IMR-90 (cell line): ENCODE data around the gene LSM7. TPM values are rescaled to one million over a fixed set of nuclear protein-coding genes. Genes with fewer than 3 reads are reported as not detected.

ENCODE experiments used
- ATAC-seq: fragments of 200-7000 bp; cut with Tn5 transposase; 2 replicates; pipeline ENCODE4 v1.9.1; 2020; ENCODE audit warnings: low read depth, mild to moderate bottlenecking, moderate library complexity
- BruUV-seq: library from RNA; stranded (reverse); fragments of 400-500 nt; replicated peaks from 2 replicates; lab custom pipeline; 2021; lab: Mats Ljungman, UMichigan
- CTCF ChIA-PET: fragments of 300-600 bp; formaldehyde crosslinking; extraction: SDS; loops from one replicate; lab custom pipeline; 2021; ENCODE audit warnings: antibody characterized with exemption; lab: Yijun Ruan, JAX
- POLR2A ChIA-PET: fragments of 300-600 bp; sonication (Branson Sonifier 250); formaldehyde crosslinking; loops from one replicate; lab custom pipeline; 2022; ENCODE audit warnings: antibody characterized with exemption; ENCODE audit not compliant: unreplicated experiment; lab: Charles Lee
- DNase-seq: peaks from one replicate; pipeline ENCODE4 v3.0.0; 2013
- H2AFZ ChIP-seq: replicated peaks from 2 replicates; pipeline ENCODE3; 2013; ENCODE audit warnings: low read length, mild to moderate bottlenecking; ENCODE audit not compliant: poor library complexity
- H2AK5ac ChIP-seq: 2 replicates; pipeline ENCODE4 v1.6.1; 2013; ENCODE audit warnings: low read depth, low read length, inconsistent platforms
- H2AK9ac ChIP-seq: replicated peaks from 2 replicates; pipeline ENCODE3; 2013; ENCODE audit warnings: mild to moderate bottlenecking, low read depth, low read length, moderate library complexity; ENCODE audit not compliant: poor library complexity
- H2BK120ac ChIP-seq: 2 replicates; pipeline ENCODE4 v1.6.1; 2013; ENCODE audit warnings: low read depth, low read length, inconsistent platforms
- H2BK15ac ChIP-seq: 3 replicates; pipeline ENCODE4 v1.6.1; 2013; ENCODE audit warnings: low read depth, low read length, inconsistent platforms
- H2BK20ac ChIP-seq: 2 replicates; pipeline ENCODE4 v1.6.1; 2013; ENCODE audit warnings: low read depth, mild to moderate bottlenecking, inconsistent platforms, low read length, moderate library complexity
- H2BK5ac ChIP-seq: 2 replicates; pipeline ENCODE4 v1.6.1; 2013; ENCODE audit warnings: mild to moderate bottlenecking, low read depth, low read length, inconsistent platforms; ENCODE audit not compliant: poor library complexity, severe bottlenecking
- H3K14ac ChIP-seq: replicated peaks from 2 replicates; pipeline ENCODE4 v1.6.1; 2013; ENCODE audit warnings: low read depth, low read length, inconsistent platforms
- H3K18ac ChIP-seq: 2 replicates; pipeline ENCODE4 v1.6.1; 2013; ENCODE audit warnings: low read depth, low read length, control low read depth
- H3K23ac ChIP-seq: 2 replicates; pipeline ENCODE4 v1.6.1; 2013; ENCODE audit warnings: low read depth, low read length, inconsistent platforms
- H3K27ac ChIP-seq: 2 replicates; pipeline ENCODE4 v1.5.1; 2013; ENCODE audit warnings: mild to moderate bottlenecking, control low read depth, low read length; ENCODE audit not compliant: insufficient read depth
- H3K27me3 ChIP-seq: 2 replicates; pipeline ENCODE4 v1.6.1; 2013; ENCODE audit warnings: low read length; ENCODE audit not compliant: control insufficient read depth, insufficient read depth
- H3K36me3 ChIP-seq: 2 replicates; pipeline ENCODE4 v1.6.1; 2013; ENCODE audit warnings: low read length, mixed read lengths; ENCODE audit not compliant: control insufficient read depth, insufficient read depth
- H3K4ac ChIP-seq: 2 replicates; pipeline ENCODE4 v1.6.1; 2013; ENCODE audit warnings: low read depth, low read length, inconsistent platforms
- H3K4me1 ChIP-seq: 2 replicates; pipeline ENCODE4 v1.6.1; 2013; ENCODE audit warnings: low read length, mixed read lengths; ENCODE audit not compliant: control insufficient read depth, insufficient read depth
- H3K4me2 ChIP-seq: 2 replicates; pipeline ENCODE4 v1.6.1; 2013; ENCODE audit warnings: low read depth, mild to moderate bottlenecking, control low read depth, low read length, moderate library complexity
- H3K4me3 ChIP-seq: 2 replicates; pipeline ENCODE4 v1.5.1; 2013; ENCODE audit warnings: low read depth, mild to moderate bottlenecking, control low read depth, low read length, moderate library complexity; ENCODE audit not compliant: insufficient read depth
- H3K56ac ChIP-seq: 2 replicates; pipeline ENCODE4 v1.6.1; 2013; ENCODE audit warnings: low read length, inconsistent platforms; ENCODE audit not compliant: insufficient read depth; ENCODE audit errors: extremely low read depth
- H3K79me1 ChIP-seq, 2 experiments: 2 replicates each; pipeline ENCODE4 v1.6.1; 2013; ENCODE audit warnings: low read length in 2 of 2, inconsistent platforms in 1 of 2, low read depth in 1 of 2
- H3K9ac ChIP-seq: 2 replicates; pipeline ENCODE4 v1.6.1; 2013; ENCODE audit warnings: low read depth, low read length, control low read depth
- H3K9me1 ChIP-seq: 2 replicates; pipeline ENCODE4 v1.6.1; 2013; ENCODE audit warnings: low read length, inconsistent platforms; ENCODE audit not compliant: insufficient read depth
- H3K9me3 ChIP-seq: 2 replicates; pipeline ENCODE4 v1.6.1; 2013; ENCODE audit warnings: low read length; ENCODE audit not compliant: control insufficient read depth, insufficient read depth
- H4K20me1 ChIP-seq: 2 replicates; pipeline ENCODE4 v1.6.1; 2013; ENCODE audit warnings: low read length, inconsistent platforms; ENCODE audit not compliant: insufficient read depth
- H4K5ac ChIP-seq: 2 replicates; pipeline ENCODE4 v1.6.1; 2013; ENCODE audit warnings: mild to moderate bottlenecking, low read depth, low read length, control low read depth
- H4K8ac ChIP-seq, 2 experiments: 2 replicates each; pipeline ENCODE4 v1.6.1; 2013; ENCODE audit warnings: low read depth in 2 of 2, low read length in 2 of 2, control low read depth in 1 of 2, inconsistent platforms in 1 of 2
- H4K91ac ChIP-seq: 2 replicates; pipeline ENCODE4 v1.6.1; 2013; ENCODE audit warnings: low read depth, low read length, inconsistent platforms; ENCODE audit not compliant: insufficient read depth
- BHLHE40 ChIP-seq: fragments of 150-350 bp; IDR thresholded peaks from 2 replicates; pipeline ENCODE4 v1.6.1; 2016; ENCODE audit warnings: mild to moderate bottlenecking, low read depth, low read length
- FOS ChIP-seq: fragments of 150-350 bp; IDR thresholded peaks from 2 replicates; pipeline ENCODE4 v1.6.1; 2016; ENCODE audit warnings: low read depth, low read length
- MAFK ChIP-seq: IDR thresholded peaks from 2 replicates; pipeline ENCODE4 v1.6.1; 2012; ENCODE audit warnings: low read depth, low read length, improper control_type of control experiment
- USF2 ChIP-seq: fragments of 150-350 bp; IDR thresholded peaks from 2 replicates; pipeline ENCODE4 v1.6.1; 2017; ENCODE audit warnings: mild to moderate bottlenecking, antibody characterized with exemption, low read length, low read depth
- WGBS, 2 experiments: methylation state at CpG; one replicate each; pipeline versions ENCODE4 v1.1.5 to v1.1.7; 2013; ENCODE audit warnings: missing lambda C conversion rate in 2 of 2; ENCODE audit not compliant: insufficient read length in 1 of 2; ENCODE audit errors: extremely low coverage in 2 of 2; 5-methylcytosine and 5-hydroxymethylcytosine counted together
- dilution Hi-C: fragments of 300-500 bp; cut with HindIII; formaldehyde crosslinking; loops from one replicate; pipeline ENCODE4 v1.14.3; 2018; ENCODE audit warnings: low sequenced_read_pairs; ENCODE audit not compliant: unreplicated experiment
- in situ Hi-C: fragments of 300-500 bp; cut with MboI; formaldehyde crosslinking; loops from 3 replicates; pipeline ENCODE4 v1.14.3; 2019; ENCODE audit warnings: low sequenced_read_pairs, inconsistent platforms, mixed read lengths
- intact Hi-C: fragments of 100-400 bp; cut with micrococcal nuclease; formaldehyde crosslinking; loops from 2 replicates; pipeline ENCODE4 v1.10.0; 2022
- polyA plus RNA-seq, 3 experiments: library from polyadenylated mRNA; depleted of rRNA; stranded (reverse); fragments of >200 nt; gene quantifications; 2 replicates each; pipeline ENCODE4 v1.2.3, GENCODE V29; 2012; ENCODE audit warnings: low replicate concordance in 1 of 3
- total RNA-seq: library from RNA; depleted of rRNA; stranded (reverse); fragments of >200 nt; gene quantifications from 2 replicates; pipeline ENCODE4 v1.2.3, GENCODE V29; 2012

The LSM7 gene
- total and polyA plus RNA-seq, 2 of the 4 experiments (the other 2 are of a cell fraction) = 145 to 708 TPM

- no peak overlapping the region for H3K4me3 ChIP-seq
- no peak for ATAC-seq
- dilution Hi-C loops (no loop called here), in situ Hi-C loops (no loop called here), intact Hi-C loops (no loop called here)
- H4K91ac ChIP-seq = no peak overlapping the region
- peaks cover 30% of the 10 kb centered on the region for H3K27me3 ChIP-seq
- no peaks in the 10 kb centered on the region for H4K20me1 ChIP-seq
- TF ChIP-seq BHLHE40 = no peak
- TF ChIP-seq USF2 = no peak
- TF ChIP-seq FOS = no peak
- TF ChIP-seq MAFK = no peak
- no peaks in the 10 kb centered on the region for H3K9me3 ChIP-seq
- 0 out of 2 replicates have a peak, but pooled peaks cover 2% of the 10 kb centered on the region for H3K9me1 ChIP-seq
- no peak overlapping the region for H2BK20ac ChIP-seq
- H3K18ac ChIP-seq = no peak overlapping the region
- H2BK15ac ChIP-seq = no peak overlapping the region
- CTCF ChIA-PET = no interaction called here
- no peak for DNase-seq
- POLR2A ChIA-PET = no interaction called here
- H2AFZ ChIP-seq = no peak overlapping the region
- H2BK120ac ChIP-seq = no peak overlapping the region
- no peak overlapping the region for H4K5ac ChIP-seq
- no peak overlapping the region for H3K14ac ChIP-seq
- no peak overlapping the region for H3K27ac ChIP-seq
- H3K4me1 ChIP-seq = no peaks in the 10 kb centered on the region
- H3K4me2 ChIP-seq = no peak overlapping the region
- no peak overlapping the region for H4K8ac ChIP-seq
- H3K79me1 ChIP-seq = no peaks in the 10 kb centered on the region
- no peak overlapping the region for H2AK9ac ChIP-seq
- H3K9ac ChIP-seq = no peak overlapping the region
- H3K56ac ChIP-seq = no peak overlapping the region
- H3K23ac ChIP-seq = no peak overlapping the region
- WGBS, 2 experiments = 80% methylated on average over 13 of the region's 28 CpGs; no CpG with 5 or more reads in 1 of the 2 experiments
- BruUV-seq = no TSS peak
- H2BK5ac ChIP-seq = no peak overlapping the region
- H3K36me3 ChIP-seq = peaks cover 9% of the 10 kb centered on the region; the same call in 1 of the 2 replicates
- H2AK5ac ChIP-seq = no peak overlapping the region
- no peak overlapping the region for H3K4ac ChIP-seq
These were observed 30.3 kb upstream of the LSM7 start for GRCh38 chr19:2358548-2359173.
